Measurements from ENCODE around the gene TSSC4.

- TF ChIP-seq SP1 (IDR thresholded peaks at IDR 0.05) (no peak), FOXM1 (IDR thresholded peaks at IDR 0.05; ENCODE audit: borderline replicate concordance) (no peak), SUZ12 (IDR thresholded peaks at IDR 0.05) (no peak), FOXA1 (IDR thresholded peaks at IDR 0.05) (no peak), NFRKB (IDR thresholded peaks at IDR 0.05) (no peak), ELF4 (IDR thresholded peaks at IDR 0.05) (no peak), L3MBTL2 (conservative IDR thresholded peaks at IDR 0.05) (no peak), FOXK2 (IDR thresholded peaks at IDR 0.05) (no peak), LEF1 (IDR thresholded peaks at IDR 0.05; ENCODE audit: borderline replicate concordance) (no peak), HDGF (IDR thresholded peaks at IDR 0.05; ENCODE audit: borderline replicate concordance) (no peak), TARDBP (IDR thresholded peaks at IDR 0.05) (no peak), ARNT (IDR thresholded peaks at IDR 0.05) (no peak), BHLHE40 (IDR thresholded peaks at IDR 0.05; ENCODE audit: borderline replicate concordance) (no peak)
- TF ChIP-seq, protein P1, sequence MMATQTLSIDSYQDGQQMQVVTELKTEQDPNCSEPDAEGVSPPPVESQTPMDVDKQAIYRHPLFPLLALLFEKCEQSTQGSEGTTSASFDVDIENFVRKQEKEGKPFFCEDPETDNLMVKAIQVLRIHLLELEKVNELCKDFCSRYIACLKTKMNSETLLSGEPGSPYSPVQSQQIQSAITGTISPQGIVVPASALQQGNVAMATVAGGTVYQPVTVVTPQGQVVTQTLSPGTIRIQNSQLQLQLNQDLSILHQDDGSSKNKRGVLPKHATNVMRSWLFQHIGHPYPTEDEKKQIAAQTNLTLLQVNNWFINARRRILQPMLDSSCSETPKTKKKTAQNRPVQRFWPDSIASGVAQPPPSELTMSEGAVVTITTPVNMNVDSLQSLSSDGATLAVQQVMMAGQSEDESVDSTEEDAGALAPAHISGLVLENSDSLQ (IDR thresholded peaks at IDR 0.05): no peak
These were observed 8.2 kb upstream of the TSSC4 start for GRCh38 chr11:2392241-2392959.

Measured in HEK293T (cell line).